HG03097 (cell line): Measurements from ENCODE around the gene HORMAD2.

ENCODE experiments used
- ATAC-seq: cut with Tn5 transposase; IDR thresholded peaks from one replicate; pipeline ENCODE4 v1.9.1; 2021; ENCODE audit not compliant: unreplicated experiment, low FRiP score

The HORMAD2 gene

GRCh38 chr22:30222321-30222720 is 142.1 kb downstream of the HORMAD2 start:
- ATAC-seq: no peak

- no peak for ATAC-seq
These were observed 143.0 kb downstream of the HORMAD2 start for GRCh38 chr22:30223303-30223702.

- no peak for ATAC-seq
These were observed 144.0 kb downstream of the HORMAD2 start for GRCh38 chr22:30224161-30224857.

GRCh38 chr22:30225220-30225927 is 145.1 kb downstream of the HORMAD2 start:
- ATAC-seq: no peak

GRCh38 chr22:30226192-30226832 is 146.0 kb downstream of the HORMAD2 start:
- ATAC-seq: no peak
